KMS-11 (cell line): ENCODE results near the gene MBLAC1.

Experiments used
- H2AFZ ChIP-seq: fragments of 200-600 bp; sonication (generic); 2 replicates; pipeline ENCODE4 v1.6.1; 2016; ENCODE audit warnings: antibody characterized with exemption, mixed run types, low read depth
- H3K27ac ChIP-seq: fragments of 200-600 bp; sonication (generic); 2 replicates; pipeline ENCODE4 v1.6.1; 2016; ENCODE audit warnings: mild to moderate bottlenecking, mixed run types
- H3K27me3 ChIP-seq: fragments of 200-600 bp; sonication (generic); 2 replicates; pipeline ENCODE4 v1.6.1; 2017; ENCODE audit warnings: mild to moderate bottlenecking, low read depth, mixed run types, moderate library complexity; ENCODE audit not compliant: insufficient read depth
- H3K36me3 ChIP-seq: fragments of 200-600 bp; sonication (generic); 2 replicates; pipeline ENCODE4 v1.6.1; 2017; ENCODE audit warnings: mild to moderate bottlenecking, mixed run types; ENCODE audit not compliant: insufficient read depth
- H3K4me1 ChIP-seq: fragments of 200-600 bp; sonication (generic); 2 replicates; pipeline ENCODE4 v1.6.1; 2016; ENCODE audit warnings: mild to moderate bottlenecking, low read depth, mixed run types; ENCODE audit not compliant: poor library complexity, severe bottlenecking
- H3K4me2 ChIP-seq: fragments of 200-600 bp; sonication (generic); 2 replicates; pipeline ENCODE4 v1.7.0; 2016; ENCODE audit warnings: mild to moderate bottlenecking, mixed run types
- H3K4me3 ChIP-seq: fragments of 200-600 bp; sonication (generic); IDR thresholded peaks from 2 replicates; pipeline ENCODE4 v1.6.1; 2017; ENCODE audit warnings: low read depth, low read length, mixed read lengths; ENCODE audit not compliant: insufficient read depth
- H3K79me2 ChIP-seq: fragments of 200-600 bp; sonication (generic); 2 replicates; pipeline ENCODE4 v1.6.1; 2016; ENCODE audit warnings: low read depth, mixed run types; ENCODE audit not compliant: insufficient read depth
- H3K9ac ChIP-seq: fragments of 200-600 bp; sonication (generic); 2 replicates; pipeline ENCODE4 v1.6.1; 2016; ENCODE audit warnings: mild to moderate bottlenecking, mixed run types
- H4K20me1 ChIP-seq: fragments of 200-600 bp; sonication (generic); 2 replicates; pipeline ENCODE4 v1.6.1; 2016; ENCODE audit warnings: mild to moderate bottlenecking, mixed run types; ENCODE audit not compliant: insufficient read depth
- TF ChIP-seq, protein P1 (sequence below): fragments of 200-600 bp; sonication (generic); conservative IDR thresholded peaks from 2 replicates; pipeline ENCODE4 v1.6.1; 2017; ENCODE audit warnings: low read depth, mild to moderate bottlenecking, antibody characterized with exemption, low read length, moderate library complexity, mixed read lengths

MBLAC1 gene

DNA sequence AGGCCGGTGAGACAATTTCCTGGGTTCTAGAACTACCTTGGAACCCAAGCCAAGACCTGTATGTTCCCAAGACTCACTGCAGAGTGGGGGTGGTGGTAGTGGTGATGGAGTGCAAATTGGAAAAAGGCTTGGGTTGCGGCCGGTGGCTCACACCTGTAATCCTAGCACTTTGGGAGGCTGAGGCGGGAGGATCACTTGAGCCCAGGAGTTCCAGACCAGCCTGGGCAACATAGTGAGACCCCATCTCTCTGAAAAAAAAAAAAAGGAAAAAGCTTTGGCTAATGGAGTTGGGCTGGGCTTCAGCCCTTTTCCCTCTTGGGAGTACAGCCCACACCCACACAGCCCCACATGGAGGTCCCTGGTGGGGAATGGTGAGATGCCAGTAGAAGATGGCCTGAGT lies 21.2 kb upstream of the MBLAC1 start:
- Histone ChIP-seq H3K27ac (no peak overlapping the region), H3K27me3 (no peaks in the 10 kb centered on the region), H4K20me1 (no peaks in the 10 kb centered on the region), H3K4me3 (no peak overlapping the region), H3K4me1 (peaks cover 7% of the 10 kb centered on the region), H3K4me2 (no peak overlapping the region), H3K36me3 (no peaks in the 10 kb centered on the region; the same call in 1 of the 2 replicates), H3K79me2 (peaks cover 10% of the 10 kb centered on the region), H3K9ac (no peak overlapping the region), H2AFZ (no peak overlapping the region)
- TF ChIP-seq, protein P1, sequence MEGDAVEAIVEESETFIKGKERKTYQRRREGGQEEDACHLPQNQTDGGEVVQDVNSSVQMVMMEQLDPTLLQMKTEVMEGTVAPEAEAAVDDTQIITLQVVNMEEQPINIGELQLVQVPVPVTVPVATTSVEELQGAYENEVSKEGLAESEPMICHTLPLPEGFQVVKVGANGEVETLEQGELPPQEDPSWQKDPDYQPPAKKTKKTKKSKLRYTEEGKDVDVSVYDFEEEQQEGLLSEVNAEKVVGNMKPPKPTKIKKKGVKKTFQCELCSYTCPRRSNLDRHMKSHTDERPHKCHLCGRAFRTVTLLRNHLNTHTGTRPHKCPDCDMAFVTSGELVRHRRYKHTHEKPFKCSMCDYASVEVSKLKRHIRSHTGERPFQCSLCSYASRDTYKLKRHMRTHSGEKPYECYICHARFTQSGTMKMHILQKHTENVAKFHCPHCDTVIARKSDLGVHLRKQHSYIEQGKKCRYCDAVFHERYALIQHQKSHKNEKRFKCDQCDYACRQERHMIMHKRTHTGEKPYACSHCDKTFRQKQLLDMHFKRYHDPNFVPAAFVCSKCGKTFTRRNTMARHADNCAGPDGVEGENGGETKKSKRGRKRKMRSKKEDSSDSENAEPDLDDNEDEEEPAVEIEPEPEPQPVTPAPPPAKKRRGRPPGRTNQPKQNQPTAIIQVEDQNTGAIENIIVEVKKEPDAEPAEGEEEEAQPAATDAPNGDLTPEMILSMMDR = no peak

DNA sequence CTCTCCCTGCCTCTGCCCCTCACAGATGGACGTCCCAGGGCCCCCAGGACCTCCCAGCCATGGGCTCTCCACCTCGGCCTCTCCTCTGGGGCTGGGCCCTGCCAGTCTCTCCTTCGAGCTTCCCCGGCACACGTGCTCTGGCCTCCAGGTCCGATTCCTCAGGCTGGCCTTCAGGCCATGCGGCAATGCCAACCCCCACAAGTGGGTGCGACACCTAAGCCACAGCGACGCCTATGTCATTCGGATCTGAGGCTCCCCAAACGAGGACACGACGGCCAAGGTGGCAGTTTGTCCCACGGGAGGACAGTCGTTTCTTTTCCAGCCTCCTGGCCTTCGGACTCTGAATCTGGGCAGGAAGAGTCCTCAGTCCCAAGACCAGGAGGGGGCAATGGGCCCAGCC lies 20.1 kb upstream of the MBLAC1 start:
- no peak overlapping the region for H3K4me2 ChIP-seq
- H3K36me3 ChIP-seq = no peaks in the 10 kb centered on the region; the same call in 1 of the 2 replicates
- TF ChIP-seq, protein P1 = no peak
- no peak overlapping the region for H2AFZ ChIP-seq
- no peak overlapping the region for H3K27ac ChIP-seq
- H3K4me1 ChIP-seq = peaks cover 7% of the 10 kb centered on the region
- H3K79me2 ChIP-seq = 0 out of 2 replicates have a peak, but pooled peaks cover 4% of the 10 kb centered on the region
- H4K20me1 ChIP-seq = no peaks in the 10 kb centered on the region
- H3K9ac ChIP-seq = no peak overlapping the region
- no peak overlapping the region for H3K4me3 ChIP-seq
- no peaks in the 10 kb centered on the region for H3K27me3 ChIP-seq

DNA sequence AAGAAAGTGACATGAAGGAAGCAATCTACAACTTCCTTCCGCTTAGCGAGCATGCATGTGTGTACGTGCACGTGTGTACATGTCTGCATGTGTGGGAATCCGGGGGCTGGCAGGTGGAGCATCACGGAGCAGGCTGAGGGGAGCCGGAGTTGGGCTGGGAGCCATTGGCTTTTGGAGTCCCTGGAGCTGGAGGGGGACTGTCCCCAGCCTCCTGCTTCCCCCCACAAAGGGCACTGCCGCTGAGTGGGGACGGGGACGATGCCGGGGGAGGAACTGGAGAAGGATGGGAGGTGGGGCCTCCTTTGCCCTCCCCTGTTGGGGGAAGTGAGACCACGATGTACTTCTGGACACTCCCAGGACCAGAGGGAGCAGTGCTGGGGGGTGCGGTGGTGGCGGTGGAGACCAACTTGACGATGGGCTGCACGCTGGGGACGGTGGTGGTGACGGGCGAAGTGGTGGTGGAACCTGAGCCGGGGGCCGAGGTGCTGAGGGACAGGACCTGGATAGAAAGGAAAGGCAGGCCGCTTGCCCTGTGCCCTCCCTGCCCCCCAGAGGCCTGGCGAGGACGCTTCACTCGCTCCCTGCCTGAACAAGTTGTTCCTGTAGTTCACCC lies 19.5 kb upstream of the MBLAC1 start:
- H2AFZ ChIP-seq = no peak overlapping the region
- H3K4me3 ChIP-seq = no peak overlapping the region
- no peak overlapping the region for H3K27ac ChIP-seq
- H3K79me2 ChIP-seq = 0 out of 2 replicates have a peak, but pooled peaks cover 3% of the 10 kb centered on the region
- no peak overlapping the region for H3K4me2 ChIP-seq
- H3K9ac ChIP-seq = no peak overlapping the region
- H3K36me3 ChIP-seq = no peaks in the 10 kb centered on the region; the same call in 1 of the 2 replicates
- TF ChIP-seq, protein P1 = no peak
- H3K4me1 ChIP-seq = peaks cover 5% of the 10 kb centered on the region
- no peaks in the 10 kb centered on the region for H4K20me1 ChIP-seq
- H3K27me3 ChIP-seq = no peaks in the 10 kb centered on the region

DNA sequence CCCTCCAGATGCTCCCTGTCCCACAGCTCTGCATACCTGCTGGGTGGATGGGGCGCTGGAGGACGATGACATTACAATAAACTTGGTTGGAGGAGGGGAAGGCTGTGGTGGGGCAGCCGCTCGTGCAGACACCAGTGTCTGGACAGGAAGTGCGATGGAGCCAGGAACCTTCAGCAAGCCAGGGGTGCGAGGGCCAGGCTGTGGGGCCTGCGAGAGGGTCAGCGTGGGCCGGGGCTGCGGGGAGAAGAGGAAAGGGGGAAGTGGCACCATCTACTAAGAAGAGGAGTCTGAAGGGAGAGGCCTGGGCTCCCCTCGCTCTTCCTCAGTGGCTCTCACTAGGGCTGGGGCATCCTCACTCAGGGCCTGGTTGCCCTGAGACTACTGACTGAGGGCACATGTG lies 18.9 kb upstream of the MBLAC1 start:
- TF ChIP-seq, protein P1 = no peak
- Histone ChIP-seq H3K4me3 (no peak overlapping the region), H3K36me3 (no peaks in the 10 kb centered on the region; the same call in 1 of the 2 replicates), H2AFZ (no peak overlapping the region), H3K27ac (no peak overlapping the region), H3K27me3 (no peaks in the 10 kb centered on the region), H3K9ac (no peak overlapping the region), H3K4me1 (no peaks in the 10 kb centered on the region), H3K4me2 (no peak overlapping the region), H3K79me2 (no peaks in the 10 kb centered on the region), H4K20me1 (no peaks in the 10 kb centered on the region)
